Astrocyte of the spinal cord (primary cell): Measurements from ENCODE around the gene RHBDL3.
"Not testable (repeated sequence)": the region's sequence is repeated elsewhere in the genome, so short reads cannot be mapped to it uniquely, and the experiment has no call there.

ENCODE experiments used
- DNase-seq: peaks from one replicate; pipeline ENCODE4 v3.0.0; 2011; ENCODE audit warnings: low read depth, low spot score
- H3K4me3 ChIP-seq: 2 replicates; pipeline ENCODE4 v1.5.1; 2011; ENCODE audit warnings: low read depth, mild to moderate bottlenecking, low read length, moderate library complexity
- in situ Hi-C: cut with HindIII; loops from 2 replicates; pipeline ENCODE4 v1.10.0; 2017; ENCODE audit warnings: low sequenced_read_pairs
- TF ChIP-seq, protein P1 (sequence below): IDR thresholded peaks from 2 replicates; pipeline ENCODE4 v1.5.1; 2012; ENCODE audit warnings: low read depth, mild to moderate bottlenecking, low read length, inconsistent platforms

Gene RHBDL3

DNA sequence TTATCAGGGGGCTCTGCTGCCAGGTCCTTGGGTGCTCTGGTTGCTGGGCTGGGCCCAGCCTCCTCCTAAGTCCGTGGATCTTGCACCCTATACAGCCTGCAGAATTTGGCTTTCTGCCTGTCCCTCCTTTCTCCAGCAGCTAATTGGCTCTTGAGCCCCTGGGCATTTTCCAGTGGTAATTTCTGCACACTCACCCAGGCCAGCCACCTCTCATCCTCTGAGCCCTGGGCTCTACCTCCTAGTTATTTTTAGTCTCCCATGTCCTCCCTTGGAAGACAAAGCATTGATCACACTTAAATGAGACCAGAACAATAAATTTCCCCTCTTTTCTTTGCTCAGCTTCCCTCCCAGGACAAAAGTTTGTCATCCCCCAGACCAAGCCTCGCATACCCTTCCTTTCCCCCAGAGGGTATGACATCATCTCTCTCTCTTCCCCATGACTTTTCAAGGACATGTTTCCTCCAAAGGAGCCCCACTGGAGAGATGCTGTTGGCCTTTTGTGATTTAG is 38.2 kb downstream of the RHBDL3 start:
- in situ Hi-C loops, result no loop called here
- H3K4me3 ChIP-seq, result no peak overlapping the region
- DNase-seq, result no peak
- TF ChIP-seq, protein P1, sequence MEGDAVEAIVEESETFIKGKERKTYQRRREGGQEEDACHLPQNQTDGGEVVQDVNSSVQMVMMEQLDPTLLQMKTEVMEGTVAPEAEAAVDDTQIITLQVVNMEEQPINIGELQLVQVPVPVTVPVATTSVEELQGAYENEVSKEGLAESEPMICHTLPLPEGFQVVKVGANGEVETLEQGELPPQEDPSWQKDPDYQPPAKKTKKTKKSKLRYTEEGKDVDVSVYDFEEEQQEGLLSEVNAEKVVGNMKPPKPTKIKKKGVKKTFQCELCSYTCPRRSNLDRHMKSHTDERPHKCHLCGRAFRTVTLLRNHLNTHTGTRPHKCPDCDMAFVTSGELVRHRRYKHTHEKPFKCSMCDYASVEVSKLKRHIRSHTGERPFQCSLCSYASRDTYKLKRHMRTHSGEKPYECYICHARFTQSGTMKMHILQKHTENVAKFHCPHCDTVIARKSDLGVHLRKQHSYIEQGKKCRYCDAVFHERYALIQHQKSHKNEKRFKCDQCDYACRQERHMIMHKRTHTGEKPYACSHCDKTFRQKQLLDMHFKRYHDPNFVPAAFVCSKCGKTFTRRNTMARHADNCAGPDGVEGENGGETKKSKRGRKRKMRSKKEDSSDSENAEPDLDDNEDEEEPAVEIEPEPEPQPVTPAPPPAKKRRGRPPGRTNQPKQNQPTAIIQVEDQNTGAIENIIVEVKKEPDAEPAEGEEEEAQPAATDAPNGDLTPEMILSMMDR, result no peak

DNA sequence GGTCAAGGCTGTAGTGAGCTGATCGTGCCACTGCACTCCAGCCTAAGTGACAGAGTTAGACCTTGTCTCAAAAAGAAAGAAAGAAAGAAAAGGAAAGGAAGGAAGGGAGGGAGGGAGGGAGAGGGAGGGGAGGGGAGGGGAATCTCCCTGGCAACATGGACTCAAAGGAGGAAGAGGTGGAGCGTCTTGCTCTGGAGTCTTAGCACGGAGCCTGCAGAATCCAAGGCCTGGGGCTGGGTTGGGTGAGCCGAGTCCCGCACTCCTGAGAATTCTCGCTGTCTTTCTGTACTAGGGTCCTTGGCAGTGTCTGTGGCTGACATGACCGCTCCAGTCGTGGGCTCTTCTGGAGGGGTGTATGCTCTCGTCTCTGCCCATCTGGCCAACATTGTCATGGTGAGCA is 39.4 kb downstream of the RHBDL3 start:
- no peak overlapping the region for H3K4me3 ChIP-seq
- TF ChIP-seq, protein P1, result no peak
- no peak for DNase-seq
- in situ Hi-C loops, result no loop called here

DNA sequence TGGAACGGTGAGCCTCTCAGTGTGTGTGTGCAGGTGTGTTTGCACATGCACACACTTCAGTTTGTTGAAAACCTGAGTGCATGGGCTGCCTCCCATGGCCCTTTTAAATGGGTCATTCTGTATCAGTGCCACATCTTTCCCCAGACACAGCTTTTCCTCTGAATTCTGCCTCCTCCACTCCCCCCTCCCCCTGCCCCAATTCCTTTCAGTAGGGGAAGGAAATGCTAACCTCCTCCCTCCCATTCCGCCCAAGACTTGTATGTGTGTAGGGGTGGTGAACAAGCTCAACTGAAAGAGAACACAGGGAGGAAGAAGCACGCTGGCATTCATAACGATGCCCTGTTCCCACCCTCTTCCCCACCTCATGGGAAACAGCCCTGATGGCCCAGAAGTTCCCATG is 42.0 kb downstream of the RHBDL3 start:
- in situ Hi-C loops, result no loop called here
- DNase-seq, result no peak
- H3K4me3 ChIP-seq, result no peak overlapping the region
- TF ChIP-seq, protein P1, result no peak

DNA sequence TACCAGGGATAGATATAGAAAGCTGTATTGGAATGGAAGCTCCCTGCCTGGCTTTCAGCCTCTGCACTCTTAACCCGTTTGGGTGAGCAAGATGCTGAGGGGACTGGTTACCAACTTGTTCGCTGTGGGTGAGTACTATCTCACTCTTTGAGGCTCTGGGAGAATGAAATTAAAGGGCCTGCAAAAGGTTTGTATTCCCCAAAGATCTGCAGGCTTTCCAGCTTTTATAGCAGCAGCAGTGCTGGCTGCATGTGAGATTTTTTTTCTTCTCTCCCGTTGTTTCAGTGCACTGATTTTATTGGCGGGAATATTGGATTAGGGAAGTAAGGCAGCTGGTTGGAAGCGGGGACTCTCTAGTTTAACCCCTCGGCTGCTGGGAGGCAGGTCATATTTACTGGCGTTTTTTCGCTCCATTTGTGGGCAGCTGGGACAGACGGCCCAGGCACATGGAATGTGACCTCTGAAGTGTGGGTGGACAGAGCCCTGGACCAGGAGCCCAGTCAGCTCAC is 45.5 kb downstream of the RHBDL3 start:
- H3K4me3 ChIP-seq, result no peak overlapping the region
- no peak for DNase-seq

DNA sequence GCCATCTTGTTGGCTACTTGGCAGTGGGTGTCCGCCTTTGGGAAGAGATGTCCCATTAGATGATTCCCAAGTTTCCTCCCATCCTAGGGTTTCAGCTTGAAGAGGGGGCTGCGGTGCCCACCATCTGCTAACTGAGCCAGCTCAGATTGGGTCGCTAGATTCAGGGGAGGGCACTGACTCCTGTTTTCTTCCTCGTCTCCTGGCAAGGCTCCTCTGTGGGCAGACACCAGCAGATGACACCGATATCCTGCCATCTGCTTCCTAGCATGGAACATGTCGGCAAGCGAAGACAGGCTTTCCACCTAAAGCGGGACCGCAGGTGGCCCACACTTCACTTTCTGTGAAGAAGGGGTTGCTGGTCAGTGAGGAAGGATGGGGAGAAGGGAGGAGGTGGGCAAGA is 49.0 kb downstream of the RHBDL3 start:
- TF ChIP-seq, protein P1, result no peak
- in situ Hi-C loops, result no loop called here
- DNase-seq, result no peak
- no peak overlapping the region for H3K4me3 ChIP-seq

More for the DNA sequence above, 45.5 kb downstream of the RHBDL3 start:
- in situ Hi-C loops, result no loop called here
- TF ChIP-seq, protein P1, result no peak

DNA sequence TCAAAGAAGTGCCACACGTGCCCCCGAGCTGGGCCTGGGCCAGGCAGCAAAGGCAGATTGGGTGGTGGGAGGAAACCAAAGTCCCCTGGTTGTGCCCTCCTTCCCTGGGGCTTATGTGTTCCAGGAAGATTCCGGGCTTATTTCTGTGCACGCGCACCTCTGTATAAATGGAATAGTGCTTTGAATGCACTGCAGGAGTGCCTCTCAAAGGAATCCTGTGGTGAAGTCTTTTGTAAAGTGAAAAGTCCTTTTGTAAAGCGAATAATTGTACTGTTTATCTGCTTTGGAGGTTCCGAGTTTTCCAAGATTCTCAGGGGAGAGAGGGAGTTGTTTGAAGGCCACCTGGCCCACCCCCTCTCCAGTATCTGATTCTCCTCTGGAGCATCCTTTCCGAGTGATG is 49.5 kb downstream of the RHBDL3 start:
- H3K4me3 ChIP-seq, result no peak overlapping the region
- TF ChIP-seq, protein P1, result no peak
- in situ Hi-C loops, result no loop called here
- no peak for DNase-seq

DNA sequence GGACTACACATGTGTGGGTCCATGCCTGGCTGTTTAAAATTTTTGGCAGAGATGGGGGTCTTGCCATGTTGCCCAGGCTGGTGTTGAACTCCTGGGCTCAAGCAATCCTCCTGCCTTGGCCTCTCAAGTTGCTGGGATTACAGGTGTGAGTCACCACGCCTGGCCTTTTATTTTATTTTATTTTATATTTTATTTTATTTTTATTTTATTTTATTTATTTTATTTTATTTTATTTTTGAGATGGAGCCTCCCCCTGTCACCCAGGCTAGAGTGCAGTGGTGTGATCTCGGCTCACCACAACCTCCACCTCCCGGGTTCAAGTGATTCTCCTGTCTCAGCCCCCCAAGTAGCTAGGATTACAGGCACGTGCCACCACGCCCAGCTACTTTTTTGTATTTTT is 51.0 kb downstream of the RHBDL3 start:
- in situ Hi-C loops, H3K4me3 ChIP-seq, DNase-seq: not testable (repeated sequence)
